Stimulated activated CD4-positive, alpha-beta T cell treated with anti-CD3 and anti-CD28 coated beads, Interleukin-12 subunit alpha, Interleukin-12 subunit beta, amount 100 ng/mL, for 24 hours (primary cell): ENCODE measurements around the gene NOTCH4.

Experiments used
- DNase-seq, 2 experiments: peaks; one replicate each; pipeline ENCODE4 v3.0.0-alpha.2; 2020; ENCODE audit warnings: low read depth in 2 of 2

Gene NOTCH4

DNA sequence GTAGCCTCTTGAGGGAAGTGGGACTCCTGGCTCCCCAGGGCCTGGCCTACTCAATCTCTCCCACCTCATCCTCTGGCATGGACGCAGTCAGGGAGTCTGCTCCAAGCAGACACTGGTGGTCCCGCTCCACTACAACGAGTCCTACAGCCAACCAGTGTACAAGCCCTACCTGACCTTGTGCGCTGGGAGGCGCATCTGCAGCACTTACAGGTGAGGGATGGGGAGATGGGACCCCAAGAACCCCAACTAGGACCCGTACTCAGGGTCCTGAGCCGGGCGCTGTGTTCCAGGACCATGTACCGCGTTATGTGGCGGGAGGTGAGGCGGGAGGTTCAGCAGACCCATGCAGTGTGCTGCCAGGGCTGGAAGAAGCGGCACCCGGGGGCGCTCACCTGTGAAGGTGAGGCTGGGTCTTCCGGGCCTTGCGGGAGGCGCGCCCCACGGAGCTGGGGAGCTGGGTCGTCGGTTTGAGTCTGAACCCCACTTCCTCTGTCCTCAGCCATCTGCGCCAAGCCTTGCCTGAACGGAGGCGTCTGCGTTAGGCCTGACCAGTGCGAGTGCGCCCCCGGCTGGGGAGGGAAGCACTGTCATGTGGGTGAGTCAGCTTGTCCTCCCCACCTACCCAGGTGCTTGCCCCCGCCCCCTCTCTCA lies 57.3 kb downstream of the NOTCH4 start:
- no peak for DNase-seq

DNA sequence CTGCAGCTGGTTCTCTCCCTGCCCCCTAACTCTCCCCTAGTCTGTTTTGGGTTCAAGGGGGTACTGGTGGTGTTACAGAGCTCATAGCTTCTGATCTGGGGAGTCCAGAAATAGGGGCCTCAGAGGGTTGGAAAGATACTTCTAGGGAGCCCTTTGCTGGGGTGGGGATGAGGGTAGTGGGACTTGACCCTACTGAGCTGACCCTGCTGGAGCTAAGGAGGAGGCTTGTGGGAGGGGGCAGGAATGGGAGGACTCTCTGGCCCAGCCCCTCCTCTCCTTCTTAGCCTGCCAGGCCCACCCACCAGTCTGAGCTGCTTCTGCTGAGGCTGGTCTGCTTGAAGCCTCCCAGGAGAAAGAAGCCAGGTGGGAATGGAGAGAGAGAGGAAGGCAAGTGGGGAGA lies 59.6 kb downstream of the NOTCH4 start, which contains the start of gene EGFL8:
TSS of gene EGFL8 (plus strand) at position 301 of the 400 bp plus-strand sequence. CDS start 1,571 bp downstream, outside the sequence.
- DNase-seq, result no peak

DNA sequence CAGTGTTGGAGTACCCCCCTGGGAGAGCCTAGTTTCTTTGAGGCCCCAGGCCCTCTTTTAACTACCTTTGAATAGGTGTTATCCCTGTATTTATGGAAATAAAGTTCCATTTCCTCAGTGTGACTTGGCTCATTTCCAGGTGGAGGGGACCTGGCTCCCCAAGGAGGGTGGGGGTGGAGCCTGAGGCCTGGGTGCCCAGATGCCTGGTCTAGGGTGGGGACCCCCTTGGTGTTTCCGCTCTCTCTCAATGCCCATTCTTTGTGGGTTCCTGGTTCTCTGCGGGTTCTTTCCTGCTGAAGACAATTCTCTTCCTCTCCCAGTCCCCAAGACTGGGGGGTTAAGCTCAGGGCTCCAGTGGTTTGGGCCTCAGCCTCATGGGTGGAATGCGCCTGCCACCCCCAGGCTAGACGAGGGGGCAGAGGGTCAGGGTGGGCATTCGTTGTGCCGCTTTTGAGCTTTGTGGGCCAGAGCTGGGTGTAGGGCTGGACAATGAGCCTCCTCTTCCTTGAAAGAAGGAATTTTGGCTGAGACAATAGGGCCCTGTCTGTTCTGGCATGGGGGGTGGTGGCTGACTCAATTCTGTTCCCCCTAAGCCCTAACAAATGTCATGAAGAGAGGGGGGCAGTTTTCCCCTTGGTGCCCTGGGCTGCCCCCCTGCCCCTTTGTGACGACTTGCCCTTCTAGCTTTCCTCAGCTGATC lies 60.2 kb downstream of the NOTCH4 start:
- no peak for DNase-seq

DNA sequence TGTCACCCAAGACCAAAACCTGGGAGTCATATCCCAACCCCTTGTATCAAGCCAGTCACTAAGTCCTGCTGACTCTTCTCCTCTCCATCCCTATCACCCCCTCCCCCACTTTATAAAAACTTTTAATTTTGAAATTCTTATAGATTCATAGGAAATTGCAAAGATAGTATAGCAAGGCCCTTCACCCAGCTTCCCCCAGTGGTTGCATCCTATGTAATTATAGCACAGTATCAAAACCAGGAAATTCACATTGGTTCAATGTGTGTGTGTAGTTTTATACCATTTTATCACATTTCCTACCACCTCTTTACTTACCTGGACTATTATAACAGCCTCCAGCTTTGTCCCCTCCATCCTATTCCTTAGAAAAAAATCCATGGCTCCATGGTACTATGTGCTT lies 65.8 kb downstream of the NOTCH4 start:
- no peak for DNase-seq

DNA sequence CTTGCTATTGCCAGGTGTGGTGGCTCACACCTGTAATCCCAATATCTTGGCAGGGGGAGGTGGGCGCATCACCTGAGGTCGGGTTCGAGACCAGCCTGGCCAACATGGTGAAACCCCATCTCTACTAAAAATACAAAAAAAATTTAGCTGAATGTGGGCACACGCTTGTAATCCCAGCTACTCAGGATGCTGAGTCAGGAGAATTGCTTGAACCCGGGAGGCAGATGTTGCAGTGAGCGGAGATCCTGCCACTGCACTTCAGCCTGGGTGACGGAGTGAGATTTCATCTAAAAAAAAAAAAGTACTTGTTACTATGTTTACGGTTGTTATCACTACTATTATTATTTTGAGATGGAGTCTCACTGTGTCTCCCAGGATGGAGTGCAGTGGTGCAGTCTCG lies 67.0 kb downstream of the NOTCH4 start:
- no peak for DNase-seq

DNA sequence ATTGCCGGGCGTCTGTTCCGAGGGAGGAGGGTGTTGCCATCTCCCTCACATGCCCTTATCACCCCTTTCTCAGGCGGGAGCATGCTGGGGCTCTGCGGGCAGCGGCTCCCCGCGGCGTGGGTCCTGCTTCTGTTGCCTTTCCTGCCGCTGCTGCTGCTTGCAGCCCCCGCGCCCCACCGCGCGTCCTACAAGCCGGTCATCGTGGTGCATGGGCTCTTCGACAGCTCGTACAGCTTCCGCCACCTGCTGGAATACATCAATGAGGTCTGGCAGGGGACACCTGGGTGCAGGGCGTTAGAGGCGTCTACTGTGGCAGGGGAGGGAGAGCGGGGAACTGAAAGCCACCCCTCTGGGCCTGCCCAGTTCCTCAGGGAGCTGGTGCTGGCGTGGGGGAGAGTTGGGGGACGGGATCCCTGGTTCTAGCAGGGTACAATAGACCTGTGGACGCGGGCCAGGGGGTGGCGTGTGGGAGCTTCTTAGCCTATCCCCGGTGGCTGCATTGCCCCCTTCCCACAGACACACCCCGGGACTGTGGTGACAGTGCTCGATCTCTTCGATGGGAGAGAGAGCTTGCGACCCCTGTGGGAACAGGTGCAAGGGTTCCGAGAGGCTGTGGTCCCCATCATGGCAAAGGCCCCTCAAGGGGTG lies 69.2 kb downstream of the NOTCH4 start:
- peak in 1 of 2 experiments; percentile 57 for DNase-seq

DNA sequence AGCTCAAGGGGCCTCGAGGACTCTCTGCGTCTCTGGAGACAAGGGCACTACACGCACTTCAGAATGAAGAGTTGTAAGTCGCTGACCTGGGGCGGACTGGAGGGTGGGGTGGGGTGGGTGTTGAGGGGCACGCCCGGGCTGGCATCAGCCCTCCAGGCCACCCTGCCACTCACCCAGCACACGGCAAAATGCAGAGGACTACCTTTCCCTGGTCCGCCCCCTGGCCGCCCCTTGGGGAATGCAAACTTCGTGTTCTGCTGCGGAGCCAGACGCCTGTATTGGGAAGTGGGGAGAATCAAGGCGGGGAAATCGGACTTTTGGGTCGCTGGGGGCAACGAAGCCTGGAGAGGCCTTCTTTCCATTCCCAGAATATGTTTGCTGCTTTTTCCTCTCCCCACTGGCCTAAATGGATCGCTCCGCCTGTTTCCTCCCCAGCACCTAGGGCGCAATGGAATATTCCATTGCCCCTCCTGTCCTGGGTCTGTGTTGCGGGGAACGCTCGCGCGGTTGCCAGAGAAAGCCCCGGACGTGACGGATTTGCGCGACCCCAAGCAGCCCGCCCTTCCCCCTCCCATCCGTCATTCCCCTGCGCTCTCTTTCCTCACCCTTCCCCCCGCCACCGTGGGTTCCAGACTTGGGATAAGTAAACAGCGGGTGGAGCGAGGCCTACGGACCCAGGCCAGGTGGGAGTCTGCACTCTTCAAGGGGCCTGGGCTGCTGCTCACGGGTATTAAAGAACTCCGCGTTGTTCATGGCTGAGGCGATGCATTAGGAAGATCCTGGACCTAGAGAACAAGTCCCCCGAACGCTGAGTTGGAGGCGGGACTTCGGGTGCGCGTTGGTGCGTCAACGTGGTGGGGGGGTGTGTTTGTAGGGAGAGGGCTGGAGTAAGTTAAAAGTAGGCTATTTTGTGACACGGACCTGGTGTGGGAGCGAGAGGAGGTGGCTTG lies 70.0 kb downstream of the NOTCH4 start, which contains the start of gene PPT2:
TSS of gene PPT2 (plus strand) at position 578 of the 950 bp plus-strand sequence. CDS start 454 bp downstream, outside the sequence.
- peak; percentile 57 to 78 for DNase-seq

DNA sequence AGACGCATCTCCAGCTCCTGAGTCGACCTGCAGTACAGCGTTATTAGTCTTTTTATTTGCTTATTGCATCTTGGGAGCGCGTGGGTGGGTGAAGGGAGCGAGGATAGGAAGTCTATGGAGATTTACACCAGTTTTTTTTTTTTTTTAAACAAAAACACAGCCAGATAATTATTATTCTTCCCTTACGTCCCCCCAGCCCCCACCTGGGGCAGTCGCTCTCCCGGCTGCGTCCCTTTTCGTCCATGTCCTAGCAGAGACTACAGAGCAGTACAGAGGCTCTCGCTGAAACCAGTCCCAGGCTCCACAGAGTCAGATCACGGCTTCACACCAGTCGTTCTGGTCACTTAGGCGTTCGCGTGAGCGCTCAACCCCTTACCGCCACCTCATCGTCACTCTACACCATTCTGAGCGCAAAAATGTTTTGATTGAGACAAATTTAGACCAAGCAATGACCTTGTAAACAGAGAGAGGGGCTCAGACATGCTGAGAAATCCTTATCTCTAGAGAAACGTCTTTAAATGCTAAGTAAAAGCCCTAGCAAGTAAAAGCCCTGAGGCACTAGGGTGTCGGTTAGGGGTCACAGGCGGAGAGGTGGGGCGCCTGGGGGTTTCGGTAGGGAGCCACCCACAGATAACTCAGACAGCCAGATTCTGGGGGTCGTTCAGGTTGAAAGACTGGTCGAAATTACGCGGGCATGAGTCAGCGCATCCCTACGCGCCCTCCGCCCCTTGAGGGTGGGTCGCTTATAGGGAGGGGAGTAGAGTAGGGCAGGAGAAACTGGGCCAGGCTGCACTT lies 70.9 kb downstream of the NOTCH4 start:
- DNase-seq, result no peak

DNA sequence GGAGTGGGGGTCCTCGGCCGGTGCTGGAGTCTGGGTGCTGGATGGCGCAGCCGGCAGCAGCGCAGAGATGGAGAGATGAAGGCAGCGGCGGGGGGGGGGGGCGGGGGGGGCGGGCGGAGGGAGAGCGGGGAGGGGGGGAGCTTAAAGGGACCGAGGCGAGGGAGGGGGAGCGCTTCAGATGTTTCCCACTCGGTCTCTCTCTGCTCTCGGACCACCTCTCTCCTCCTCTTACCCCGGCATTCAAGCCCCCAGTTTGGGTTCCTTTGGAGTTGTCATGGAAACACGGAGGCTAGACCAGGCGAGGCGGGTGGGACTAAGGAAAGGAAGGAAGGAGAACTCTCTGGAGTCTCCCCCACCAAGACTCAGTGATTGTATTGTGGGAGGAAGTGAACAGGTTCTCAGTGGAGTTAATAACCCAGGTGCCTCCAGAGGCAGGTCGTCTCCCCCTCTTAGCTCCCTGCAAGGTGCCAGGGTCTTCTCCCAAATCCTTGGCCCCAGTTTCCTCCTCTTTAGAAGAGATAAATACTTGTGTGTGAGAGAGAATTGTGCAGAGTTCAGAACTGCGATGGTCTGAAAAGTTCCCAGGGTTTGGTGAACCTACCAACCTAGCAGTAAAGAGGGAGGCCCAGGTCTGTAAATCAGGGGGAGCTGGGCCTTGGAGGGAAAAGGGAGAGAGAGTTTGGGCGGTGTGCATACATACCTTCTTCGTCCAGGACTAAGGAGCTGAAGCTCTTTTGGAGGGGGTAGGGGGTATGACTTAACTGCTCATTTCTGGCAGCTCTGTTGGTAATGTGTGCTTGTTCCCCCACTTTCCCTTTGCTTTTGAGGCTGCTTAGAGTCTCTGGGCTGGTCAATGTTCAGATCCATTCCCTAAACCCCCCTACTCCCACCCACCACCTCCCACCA lies 71.8 kb downstream of the NOTCH4 start, which contains the start of gene PRRT1:
TSS of gene PRRT1 (minus strand) at position 77 of the 906 bp plus-strand sequence. CDS start 112 bp downstream, outside the sequence.
- no peak for DNase-seq

DNA sequence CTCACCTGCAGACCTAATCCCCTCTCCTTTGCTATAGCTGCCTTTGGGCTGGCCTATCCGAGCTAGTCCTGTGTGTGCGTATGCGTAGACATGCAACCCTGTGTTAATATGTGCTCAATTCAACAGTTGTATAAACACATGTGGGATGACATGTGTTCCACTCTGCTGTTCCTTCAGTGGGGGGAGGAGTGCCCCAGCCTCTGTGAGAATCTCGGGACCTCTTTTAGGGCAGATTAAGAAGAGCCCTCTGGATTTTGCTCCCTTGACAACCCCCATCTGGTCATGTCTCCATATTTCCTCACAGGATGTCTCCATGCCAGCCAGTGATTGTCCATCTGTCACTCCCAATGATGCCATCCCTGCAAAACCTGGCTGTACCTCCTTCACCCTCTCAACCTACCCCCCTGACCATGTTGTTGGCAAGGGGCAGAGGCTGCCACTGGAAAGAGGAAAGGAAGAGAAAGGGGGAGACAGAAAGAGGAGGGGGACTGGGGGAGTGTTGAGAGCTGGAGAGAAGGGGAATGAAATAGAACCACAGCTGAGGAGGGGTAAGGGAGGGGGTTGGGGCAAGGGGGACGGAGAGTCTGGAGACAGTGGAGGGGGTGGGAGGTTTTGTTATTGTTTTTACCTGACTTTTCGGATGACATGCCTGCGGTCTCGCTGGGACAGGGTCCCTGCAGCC lies 72.5 kb downstream of the NOTCH4 start:
- no peak for DNase-seq

DNA sequence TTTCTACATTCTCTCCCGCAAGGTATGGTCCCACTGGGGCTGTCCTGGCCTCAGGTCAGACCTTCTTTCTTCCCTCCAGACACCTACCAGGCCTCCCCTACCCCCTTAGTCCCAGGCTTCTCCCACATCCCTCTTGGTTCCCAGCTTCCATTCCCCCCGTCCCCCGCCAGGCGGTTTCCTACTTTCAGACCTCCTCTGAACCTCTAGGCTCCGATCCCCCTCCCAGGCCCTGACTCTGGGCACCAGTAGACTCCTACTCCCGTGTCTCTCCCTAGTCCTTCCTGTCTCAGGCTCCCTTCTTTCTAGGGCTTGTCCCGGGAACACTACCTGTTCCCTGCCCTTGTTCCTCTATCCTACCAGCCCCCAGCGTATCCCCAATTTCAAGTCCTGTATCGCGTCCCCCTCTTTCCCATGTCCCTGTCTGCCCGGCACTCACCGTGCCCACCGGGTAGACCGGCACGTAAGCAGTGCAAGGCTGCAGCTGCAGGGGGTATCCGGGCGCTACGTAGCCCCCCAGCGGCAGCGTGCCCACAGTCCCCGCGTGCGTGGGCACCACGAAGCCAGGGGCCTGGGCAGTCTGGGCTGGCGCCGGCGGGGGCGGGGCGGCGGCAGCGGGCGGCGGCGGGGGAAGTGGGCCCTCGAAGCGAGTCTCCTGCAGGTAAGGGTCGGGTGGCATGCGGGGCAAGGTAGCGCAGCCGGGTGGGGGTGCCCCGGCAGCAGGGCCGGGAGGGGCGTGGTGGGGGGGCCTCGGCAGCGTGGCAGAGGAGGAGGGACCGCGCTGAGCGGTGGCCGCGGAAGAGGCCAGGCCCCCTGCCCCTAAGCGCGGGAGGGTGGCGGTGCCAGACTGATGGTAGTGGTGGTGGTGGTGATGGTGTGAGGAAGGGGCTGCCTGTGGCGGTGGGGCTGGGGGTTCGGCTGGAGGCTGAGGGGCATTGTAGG lies 73.7 kb downstream of the NOTCH4 start:
- no peak for DNase-seq

DNA sequence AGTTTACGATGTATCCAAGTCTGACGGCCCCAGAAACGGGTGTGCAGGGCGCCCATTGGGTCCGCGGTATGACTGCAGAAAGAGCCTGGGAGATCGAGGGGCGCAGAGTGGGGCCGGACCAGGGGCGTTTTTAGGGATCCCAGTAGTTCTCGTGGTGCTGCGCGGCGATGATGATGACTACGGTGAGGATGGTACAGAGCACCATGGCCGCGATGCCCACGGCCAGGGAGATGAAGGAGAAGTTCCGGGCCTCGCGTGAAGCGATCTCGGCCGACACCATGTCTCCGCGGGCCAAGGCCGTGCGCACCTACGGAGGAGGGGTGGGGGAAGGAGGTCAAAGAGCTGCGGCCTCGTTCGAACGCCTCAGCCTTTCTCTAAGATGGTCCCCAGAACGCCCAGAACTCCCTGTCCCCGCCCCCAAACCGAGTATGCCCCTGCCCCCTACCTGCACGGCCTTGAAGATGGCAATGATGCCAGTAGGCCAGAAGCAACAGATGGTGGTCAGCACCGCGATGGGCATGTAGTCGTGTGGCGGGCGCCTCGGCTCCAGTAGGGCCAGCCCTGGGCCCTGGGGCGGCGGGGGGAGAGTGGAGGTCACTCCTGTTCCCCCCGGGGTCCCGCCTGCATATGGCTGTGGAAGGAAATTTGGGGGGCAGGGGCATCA lies 74.6 kb downstream of the NOTCH4 start:
- DNase-seq, result no peak

DNA sequence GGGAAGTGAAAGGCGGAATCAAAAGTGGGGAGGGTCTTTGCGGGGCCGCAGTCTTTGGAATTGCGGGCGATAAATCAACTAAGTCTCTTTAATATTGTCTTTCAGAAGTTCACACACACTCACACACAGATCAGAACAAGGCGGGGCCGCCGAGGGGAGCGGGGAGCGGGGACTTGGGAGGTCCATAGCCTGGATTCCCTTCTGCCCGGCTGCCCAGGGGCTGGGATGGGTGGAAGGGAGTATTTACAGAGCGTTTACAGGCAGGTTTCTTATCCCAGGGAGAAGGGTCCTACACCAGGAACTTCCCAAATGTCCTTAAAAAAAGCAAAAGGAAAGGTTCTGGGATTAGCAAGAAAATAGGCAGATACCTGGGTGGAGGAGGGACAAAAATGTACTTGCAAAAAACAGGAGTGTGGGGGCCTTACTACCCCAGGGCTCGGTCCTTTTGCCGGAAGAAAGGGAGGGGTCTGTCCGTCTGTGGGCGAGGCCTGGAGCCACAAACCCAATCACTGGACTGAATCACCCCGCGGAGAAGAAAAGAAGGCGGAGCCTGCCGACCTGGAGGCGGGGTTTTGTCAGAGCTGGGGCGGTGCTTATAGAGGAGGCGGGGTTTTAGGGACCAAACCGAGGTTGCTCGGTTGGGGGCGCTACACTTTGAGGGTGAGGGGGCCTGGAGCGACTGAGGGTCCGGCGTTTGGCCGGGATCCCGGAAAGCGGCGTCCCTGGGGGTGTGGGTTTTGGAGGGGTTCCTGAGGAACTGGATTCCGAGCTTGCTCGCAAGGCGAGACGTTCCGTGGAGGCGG lies 75.4 kb downstream of the NOTCH4 start:
- DNase-seq, result peak; percentile 48 to 70

DNA sequence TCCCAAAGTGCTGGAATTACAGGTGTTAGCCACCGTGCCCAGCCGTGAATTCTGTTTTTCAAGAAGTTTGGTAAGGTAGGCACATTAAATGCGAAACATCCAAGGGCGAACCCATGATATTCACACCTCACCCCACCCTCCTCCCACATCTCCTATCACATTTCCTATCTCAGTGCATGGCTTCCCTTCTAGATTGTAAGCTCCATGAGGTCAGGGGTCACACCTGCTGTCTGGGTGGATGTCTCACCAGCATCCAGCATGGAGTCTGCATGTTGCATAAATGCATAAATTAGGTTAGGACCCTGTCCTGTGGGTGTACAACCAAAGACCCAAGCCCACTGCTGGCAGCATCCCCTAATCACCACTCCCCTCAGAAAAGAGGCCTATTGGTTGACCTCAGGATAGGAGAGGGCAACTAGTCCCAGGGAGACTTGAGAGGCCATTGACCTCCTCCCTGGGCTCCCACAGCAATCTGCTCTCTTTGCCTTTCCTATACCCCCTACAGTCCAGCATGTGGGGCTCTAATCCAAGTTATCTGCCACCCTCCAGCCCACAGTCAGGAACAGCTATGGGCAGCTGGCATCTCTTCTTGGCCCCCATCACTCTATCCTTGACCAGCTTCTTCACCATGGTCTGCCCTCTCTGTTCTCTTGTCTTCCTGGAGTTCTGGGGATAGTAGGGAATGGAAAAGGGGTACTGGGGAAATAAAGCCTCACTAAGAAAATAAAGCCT lies 76.3 kb downstream of the NOTCH4 start:
- DNase-seq, result no peak

DNA sequence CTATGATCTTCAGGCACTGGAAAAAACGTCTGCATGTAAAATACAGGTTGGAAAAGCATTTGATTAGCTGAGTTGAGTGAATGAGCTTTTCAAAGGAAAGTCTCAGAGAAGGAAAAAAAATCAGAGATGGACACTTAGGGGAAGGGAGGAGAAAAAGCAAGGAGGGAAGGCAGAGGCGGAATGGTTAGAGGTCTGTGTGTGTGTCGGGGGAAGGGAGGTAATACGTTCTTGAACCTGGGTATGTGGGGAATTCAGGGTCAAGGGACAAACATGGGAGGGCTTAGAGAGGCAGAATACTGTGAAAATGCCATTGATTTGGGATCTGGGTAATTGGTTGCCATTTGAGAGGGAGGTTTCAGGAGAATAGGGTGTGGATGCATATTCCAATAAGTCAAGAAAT lies 77.2 kb downstream of the NOTCH4 start:
- no peak for DNase-seq

DNA sequence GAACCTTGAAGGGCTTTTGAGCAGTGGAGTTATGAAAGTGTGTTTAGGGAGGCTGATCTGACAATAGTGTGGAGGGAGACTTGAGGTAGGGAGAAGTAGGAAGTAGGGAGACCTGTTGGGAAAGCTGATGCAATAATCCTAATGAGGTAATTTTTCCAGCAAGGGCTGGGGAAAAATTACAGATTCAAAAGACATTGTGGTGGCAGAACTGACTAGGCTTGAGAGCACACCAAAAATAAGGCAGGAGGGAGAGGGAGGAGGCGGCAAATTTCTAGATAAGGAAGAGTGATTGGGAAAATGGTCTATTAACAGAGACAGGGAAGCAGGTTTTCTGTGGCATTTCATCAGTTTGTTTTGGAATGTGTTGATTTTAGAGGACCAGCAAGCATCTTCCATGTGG lies 77.6 kb downstream of the NOTCH4 start:
- no peak for DNase-seq
